ENCODE measurements around the gene GALNT17.
"Not testable (repeated sequence)": the region's sequence is repeated elsewhere in the genome, so short reads cannot be mapped to it uniquely, and the experiment has no call there.

The GALNT17 gene

DNA sequence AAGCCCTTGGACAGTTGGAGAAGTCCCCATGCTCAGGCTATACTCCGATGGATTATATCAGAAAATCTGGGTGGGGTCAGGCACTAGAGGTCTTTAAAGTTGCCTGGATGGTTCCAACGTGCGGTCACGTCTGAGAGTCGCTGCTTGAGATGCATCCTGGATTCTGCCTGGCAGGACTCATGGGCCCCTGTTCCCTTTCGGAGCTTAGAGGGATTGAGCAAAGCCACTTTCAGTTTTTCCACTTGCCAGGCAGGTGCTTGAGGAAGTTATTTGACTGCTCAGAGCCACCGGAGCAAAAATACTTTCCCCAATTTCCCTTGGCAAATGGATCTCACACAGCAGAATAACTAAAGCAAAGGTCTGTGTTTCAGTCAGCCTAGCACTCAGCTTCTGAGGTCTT lies 129.1 kb downstream of the GALNT17 start:
- H3K9me3 ChIP-seq (ENCODE audit: control insufficient read depth, insufficient read depth, low read depth, low read length): no peaks in the 10 kb centered on the region
- TF ChIP-seq, protein P1, sequence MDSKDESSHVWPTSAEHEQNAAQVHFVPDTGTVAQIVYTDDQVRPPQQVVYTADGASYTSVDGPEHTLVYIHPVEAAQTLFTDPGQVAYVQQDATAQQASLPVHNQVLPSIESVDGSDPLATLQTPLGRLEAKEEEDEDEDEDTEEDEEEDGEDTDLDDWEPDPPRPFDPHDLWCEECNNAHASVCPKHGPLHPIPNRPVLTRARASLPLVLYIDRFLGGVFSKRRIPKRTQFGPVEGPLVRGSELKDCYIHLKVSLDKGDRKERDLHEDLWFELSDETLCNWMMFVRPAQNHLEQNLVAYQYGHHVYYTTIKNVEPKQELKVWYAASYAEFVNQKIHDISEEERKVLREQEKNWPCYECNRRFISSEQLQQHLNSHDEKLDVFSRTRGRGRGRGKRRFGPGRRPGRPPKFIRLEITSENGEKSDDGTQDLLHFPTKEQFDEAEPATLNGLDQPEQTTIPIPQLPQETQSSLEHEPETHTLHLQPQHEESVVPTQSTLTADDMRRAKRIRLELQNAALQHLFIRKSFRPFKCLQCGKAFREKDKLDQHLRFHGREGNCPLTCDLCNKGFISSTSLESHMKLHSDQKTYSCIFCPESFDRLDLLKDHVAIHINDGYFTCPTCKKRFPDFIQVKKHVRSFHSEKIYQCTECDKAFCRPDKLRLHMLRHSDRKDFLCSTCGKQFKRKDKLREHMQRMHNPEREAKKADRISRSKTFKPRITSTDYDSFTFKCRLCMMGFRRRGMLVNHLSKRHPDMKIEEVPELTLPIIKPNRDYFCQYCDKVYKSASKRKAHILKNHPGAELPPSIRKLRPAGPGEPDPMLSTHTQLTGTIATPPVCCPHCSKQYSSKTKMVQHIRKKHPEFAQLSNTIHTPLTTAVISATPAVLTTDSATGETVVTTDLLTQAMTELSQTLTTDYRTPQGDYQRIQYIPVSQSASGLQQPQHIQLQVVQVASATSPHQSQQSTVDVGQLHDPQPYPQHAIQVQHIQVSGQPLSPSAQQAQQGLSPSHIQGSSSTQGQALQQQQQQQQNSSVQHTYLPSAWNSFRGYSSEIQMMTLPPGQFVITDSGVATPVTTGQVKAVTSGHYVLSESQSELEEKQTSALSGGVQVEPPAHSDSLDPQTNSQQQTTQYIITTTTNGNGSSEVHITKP (tag by site-specific recombination; IDR thresholded peaks at IDR 0.05): no peak
- no peak for TF ChIP-seq ZFP37 (tag by site-specific recombination; IDR thresholded peaks at IDR 0.05)
- ChIA-PET CTCF (no interaction called here), POLR2A (no interaction called here)
- no peaks in the 10 kb centered on the region for H3K4me1 ChIP-seq (ENCODE audit: control insufficient read depth, insufficient read depth, low read length)
- H3K27ac ChIP-seq (ENCODE audit: extremely low read depth, low read depth, low read length): no peak overlapping the region
- no peaks in the 10 kb centered on the region for H3K36me3 ChIP-seq (ENCODE audit: control insufficient read depth in 2 of 2, insufficient read depth in 1 of 2, low read length in 2 of 2)
- no peak overlapping the region for H3K4me3 ChIP-seq (ENCODE audit: low read depth, low read length)

DNA sequence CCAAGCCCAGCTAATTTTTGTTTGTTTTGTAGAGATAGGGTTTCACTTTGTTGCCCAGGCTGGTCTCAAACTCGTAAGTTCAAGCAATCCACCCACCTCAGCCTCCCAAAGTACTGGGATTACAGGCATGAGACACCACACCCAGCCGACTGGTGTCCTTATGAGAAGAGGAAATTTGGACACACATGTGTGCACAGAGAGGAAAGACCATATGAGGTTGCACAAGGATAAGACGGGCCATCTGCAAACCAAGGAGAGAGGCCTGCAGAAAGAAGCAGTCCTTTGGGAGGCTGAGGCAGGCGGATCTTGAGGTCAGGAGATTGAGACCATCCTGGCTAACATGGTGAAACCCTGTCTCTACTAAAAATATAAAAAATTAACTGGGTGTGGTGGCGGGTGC lies 130.9 kb downstream of the GALNT17 start:
- H3K27ac ChIP-seq (ENCODE audit: extremely low read depth, low read depth, low read length); POLR2A ChIA-PET; CTCF ChIA-PET: not testable (repeated sequence)

GRCh38 chr7:71264005-71264404 lies 132.1 kb downstream of the GALNT17 start:
- no peak overlapping the region for H3K4me3 ChIP-seq (ENCODE audit: low read depth, low read length)
- H3K9me3 ChIP-seq (ENCODE audit: control insufficient read depth, insufficient read depth, low read depth, low read length): no peaks in the 10 kb centered on the region
- no peaks in the 10 kb centered on the region for H3K36me3 ChIP-seq (ENCODE audit: control insufficient read depth in 2 of 2, insufficient read depth in 1 of 2, low read length in 2 of 2)
- H3K4me1 ChIP-seq (ENCODE audit: control insufficient read depth, insufficient read depth, low read length): no peaks in the 10 kb centered on the region
- CTCF ChIA-PET: no interaction called here
- TF ChIP-seq ZNF792 (tag by site-specific recombination; IDR thresholded peaks at IDR 0.05) (no peak), MEIS1 (CRISPR knock-in tag; IDR thresholded peaks at IDR 0.05; ENCODE audit: borderline replicate concordance) (no peak), ZNF223 (tag by site-specific recombination; IDR thresholded peaks at IDR 0.05) (no peak), ZNF660 (tag by site-specific recombination; IDR thresholded peaks at IDR 0.05) (no peak), ZNF426 (tag by site-specific recombination; IDR thresholded peaks at IDR 0.05) (no peak), ZNF302 (tag by site-specific recombination; IDR thresholded peaks at IDR 0.05; ENCODE audit: low read depth) (no peak), KLF8 (tag by site-specific recombination; IDR thresholded peaks at IDR 0.05) (no peak), ZNF398 (tag by site-specific recombination; IDR thresholded peaks at IDR 0.05) (no peak), SP3 (tag by site-specific recombination; IDR thresholded peaks at IDR 0.05) (no peak)
- TF ChIP-seq, protein P2, sequence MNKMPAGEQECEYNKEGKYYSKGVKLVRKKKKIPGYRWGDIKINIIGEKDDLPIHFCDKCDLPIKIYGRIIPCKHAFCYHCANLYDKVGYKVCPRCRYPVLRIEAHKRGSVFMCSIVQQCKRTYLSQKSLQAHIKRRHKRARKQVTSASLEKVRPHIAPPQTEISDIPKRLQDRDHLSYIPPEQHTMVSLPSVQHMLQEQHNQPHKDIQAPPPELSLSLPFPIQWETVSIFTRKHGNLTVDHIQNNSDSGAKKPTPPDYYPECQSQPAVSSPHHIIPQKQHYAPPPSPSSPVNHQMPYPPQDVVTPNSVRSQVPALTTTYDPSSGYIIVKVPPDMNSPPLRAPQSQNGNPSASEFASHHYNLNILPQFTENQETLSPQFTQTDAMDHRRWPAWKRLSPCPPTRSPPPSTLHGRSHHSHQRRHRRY (tag by site-specific recombination; IDR thresholded peaks at IDR 0.05): no peak
- TF ChIP-seq, protein P3, sequence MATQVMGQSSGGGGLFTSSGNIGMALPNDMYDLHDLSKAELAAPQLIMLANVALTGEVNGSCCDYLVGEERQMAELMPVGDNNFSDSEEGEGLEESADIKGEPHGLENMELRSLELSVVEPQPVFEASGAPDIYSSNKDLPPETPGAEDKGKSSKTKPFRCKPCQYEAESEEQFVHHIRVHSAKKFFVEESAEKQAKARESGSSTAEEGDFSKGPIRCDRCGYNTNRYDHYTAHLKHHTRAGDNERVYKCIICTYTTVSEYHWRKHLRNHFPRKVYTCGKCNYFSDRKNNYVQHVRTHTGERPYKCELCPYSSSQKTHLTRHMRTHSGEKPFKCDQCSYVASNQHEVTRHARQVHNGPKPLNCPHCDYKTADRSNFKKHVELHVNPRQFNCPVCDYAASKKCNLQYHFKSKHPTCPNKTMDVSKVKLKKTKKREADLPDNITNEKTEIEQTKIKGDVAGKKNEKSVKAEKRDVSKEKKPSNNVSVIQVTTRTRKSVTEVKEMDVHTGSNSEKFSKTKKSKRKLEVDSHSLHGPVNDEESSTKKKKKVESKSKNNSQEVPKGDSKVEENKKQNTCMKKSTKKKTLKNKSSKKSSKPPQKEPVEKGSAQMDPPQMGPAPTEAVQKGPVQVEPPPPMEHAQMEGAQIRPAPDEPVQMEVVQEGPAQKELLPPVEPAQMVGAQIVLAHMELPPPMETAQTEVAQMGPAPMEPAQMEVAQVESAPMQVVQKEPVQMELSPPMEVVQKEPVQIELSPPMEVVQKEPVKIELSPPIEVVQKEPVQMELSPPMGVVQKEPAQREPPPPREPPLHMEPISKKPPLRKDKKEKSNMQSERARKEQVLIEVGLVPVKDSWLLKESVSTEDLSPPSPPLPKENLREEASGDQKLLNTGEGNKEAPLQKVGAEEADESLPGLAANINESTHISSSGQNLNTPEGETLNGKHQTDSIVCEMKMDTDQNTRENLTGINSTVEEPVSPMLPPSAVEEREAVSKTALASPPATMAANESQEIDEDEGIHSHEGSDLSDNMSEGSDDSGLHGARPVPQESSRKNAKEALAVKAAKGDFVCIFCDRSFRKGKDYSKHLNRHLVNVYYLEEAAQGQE (tag by site-specific recombination; IDR thresholded peaks at IDR 0.05): no peak
- TF ChIP-seq, protein P4, sequence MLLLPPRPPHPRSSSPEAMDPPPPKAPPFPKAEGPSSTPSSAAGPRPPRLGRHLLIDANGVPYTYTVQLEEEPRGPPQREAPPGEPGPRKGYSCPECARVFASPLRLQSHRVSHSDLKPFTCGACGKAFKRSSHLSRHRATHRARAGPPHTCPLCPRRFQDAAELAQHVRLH (tag by site-specific recombination; IDR thresholded peaks at IDR 0.05): no peak
- POLR2A ChIA-PET: no interaction called here
- no peak overlapping the region for H3K27ac ChIP-seq (ENCODE audit: extremely low read depth, low read depth, low read length)

More for the DNA sequence above, 130.9 kb downstream of the GALNT17 start:
- not testable (repeated sequence) for H3K4me3 ChIP-seq (ENCODE audit: low read depth, low read length); H3K4me1 ChIP-seq (ENCODE audit: control insufficient read depth, insufficient read depth, low read length); H3K9me3 ChIP-seq (ENCODE audit: control insufficient read depth, insufficient read depth, low read depth, low read length); H3K36me3 ChIP-seq (ENCODE audit: control insufficient read depth in 2 of 2, insufficient read depth in 1 of 2, low read length in 2 of 2)

Data from HEK293 (cell line).